Activated gamma-delta T cell treated with Interleukin-2 at 50 U/mL for 16 hours (primary cell): ENCODE results near the gene MSX1.

Experiments used
- DNase-seq: peaks from one replicate; pipeline ENCODE4 v3.0.0-alpha.2; 2020

Gene MSX1

GRCh38 chr4:4871242-4871572, 11.7 kb downstream of the MSX1 start:
- DNase-seq, result no peak

GRCh38 chr4:4871573-4872313, 12.3 kb downstream of the MSX1 start:
- no peak for DNase-seq

- no peak for DNase-seq
These were observed 12.9 kb downstream of the MSX1 start for GRCh38 chr4:4872314-4872903.

- DNase-seq, result no peak
These were observed 13.7 kb downstream of the MSX1 start for GRCh38 chr4:4873203-4873602.

- no peak for DNase-seq
These were observed 14.8 kb downstream of the MSX1 start for GRCh38 chr4:4874254-4874653.

- DNase-seq, result no peak
These were observed 15.7 kb downstream of the MSX1 start for GRCh38 chr4:4875147-4875546.

GRCh38 chr4:4875611-4876010, 16.1 kb downstream of the MSX1 start:
- no peak for DNase-seq

- DNase-seq, result no peak
These were observed 17.6 kb downstream of the MSX1 start for GRCh38 chr4:4876945-4877661.

- DNase-seq, result no peak
These were observed 21.0 kb downstream of the MSX1 start for GRCh38 chr4:4880492-4880891.

GRCh38 chr4:4881432-4881831, 22.0 kb downstream of the MSX1 start:
- no peak for DNase-seq

- DNase-seq, result no peak
These were observed 25.1 kb downstream of the MSX1 start for GRCh38 chr4:4884611-4885010.

- no peak for DNase-seq
These were observed 28.0 kb downstream of the MSX1 start for GRCh38 chr4:4887426-4887825.

GRCh38 chr4:4888695-4889094, 29.2 kb downstream of the MSX1 start:
- DNase-seq, result no peak

- no peak for DNase-seq
These were observed 30.3 kb downstream of the MSX1 start for GRCh38 chr4:4889781-4890180.

GRCh38 chr4:4890574-4891255, 31.2 kb downstream of the MSX1 start:
- DNase-seq, result no peak

- no peak for DNase-seq
These were observed 34.3 kb downstream of the MSX1 start for GRCh38 chr4:4893721-4894120.

GRCh38 chr4:4899202-4899925, 39.9 kb downstream of the MSX1 start:
- DNase-seq, result no peak

GRCh38 chr4:4901877-4902276, 42.4 kb downstream of the MSX1 start:
- no peak for DNase-seq

GRCh38 chr4:4912155-4912554, 52.7 kb downstream of the MSX1 start:
- no peak for DNase-seq

GRCh38 chr4:4913147-4913561, 53.7 kb downstream of the MSX1 start:
- DNase-seq, result no peak
